ENCODE data around the gene NCMAP.

The NCMAP gene

DNA sequence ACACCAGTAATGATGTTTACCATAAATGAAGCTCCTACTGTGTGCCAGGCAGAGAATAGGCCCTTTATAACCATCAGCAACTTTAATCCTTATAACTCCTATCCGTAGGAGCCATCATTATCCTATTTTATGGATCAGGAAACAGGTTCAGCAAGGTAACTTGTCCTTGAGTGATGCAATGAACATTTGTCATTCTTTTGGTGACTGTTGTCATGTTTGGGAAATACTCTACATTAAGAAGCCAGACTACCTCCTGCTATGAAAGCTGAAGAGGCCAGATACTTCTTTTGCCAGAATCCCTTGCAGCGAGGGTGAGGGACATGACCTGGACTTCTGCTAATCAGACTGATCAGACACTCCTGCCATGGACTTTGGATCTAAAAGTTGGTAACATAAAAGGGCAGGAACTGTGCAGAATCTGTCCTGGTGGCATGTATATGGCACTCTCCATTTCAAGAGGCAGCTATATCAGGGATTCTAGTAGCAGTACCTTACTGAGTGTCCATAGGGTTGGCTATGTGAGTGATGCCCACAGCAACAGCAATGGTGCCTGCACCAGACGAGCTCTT lies 54.1 kb downstream of the NCMAP start:
- TF ChIP-seq, protein P1, sequence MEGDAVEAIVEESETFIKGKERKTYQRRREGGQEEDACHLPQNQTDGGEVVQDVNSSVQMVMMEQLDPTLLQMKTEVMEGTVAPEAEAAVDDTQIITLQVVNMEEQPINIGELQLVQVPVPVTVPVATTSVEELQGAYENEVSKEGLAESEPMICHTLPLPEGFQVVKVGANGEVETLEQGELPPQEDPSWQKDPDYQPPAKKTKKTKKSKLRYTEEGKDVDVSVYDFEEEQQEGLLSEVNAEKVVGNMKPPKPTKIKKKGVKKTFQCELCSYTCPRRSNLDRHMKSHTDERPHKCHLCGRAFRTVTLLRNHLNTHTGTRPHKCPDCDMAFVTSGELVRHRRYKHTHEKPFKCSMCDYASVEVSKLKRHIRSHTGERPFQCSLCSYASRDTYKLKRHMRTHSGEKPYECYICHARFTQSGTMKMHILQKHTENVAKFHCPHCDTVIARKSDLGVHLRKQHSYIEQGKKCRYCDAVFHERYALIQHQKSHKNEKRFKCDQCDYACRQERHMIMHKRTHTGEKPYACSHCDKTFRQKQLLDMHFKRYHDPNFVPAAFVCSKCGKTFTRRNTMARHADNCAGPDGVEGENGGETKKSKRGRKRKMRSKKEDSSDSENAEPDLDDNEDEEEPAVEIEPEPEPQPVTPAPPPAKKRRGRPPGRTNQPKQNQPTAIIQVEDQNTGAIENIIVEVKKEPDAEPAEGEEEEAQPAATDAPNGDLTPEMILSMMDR (conservative IDR thresholded peaks at IDR 0.05; ENCODE audit: control insufficient read depth, insufficient read depth, low read depth, low read length), result no peak
- no peak overlapping the region for H3K4me3 ChIP-seq (ENCODE audit: control insufficient read depth, low read depth, low read length)
- no peak for DNase-seq (ENCODE audit: low read depth)

DNA sequence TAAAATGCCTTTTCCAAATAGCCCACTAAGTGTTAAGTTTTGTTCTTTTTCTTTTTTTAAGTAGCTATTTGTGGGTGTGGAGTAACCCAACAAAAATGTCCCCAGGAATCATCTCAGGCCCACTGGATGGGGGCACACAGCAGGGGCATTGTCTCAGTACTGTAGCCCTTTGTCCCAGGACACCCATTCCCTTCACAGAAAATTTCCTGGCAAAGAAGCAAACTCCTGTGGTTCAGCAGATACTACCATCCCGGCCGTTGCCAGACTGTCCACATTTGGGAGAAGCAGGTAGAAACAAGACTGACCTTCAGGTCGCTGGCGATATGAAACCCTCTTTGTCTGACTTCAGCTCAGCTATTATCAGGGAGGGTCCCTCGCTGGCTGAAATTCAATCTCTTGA lies 63.5 kb downstream of the NCMAP start:
- H3K4me3 ChIP-seq (ENCODE audit: control insufficient read depth, low read depth, low read length), result no peak overlapping the region
- TF ChIP-seq, protein P1 (conservative IDR thresholded peaks at IDR 0.05; ENCODE audit: control insufficient read depth, insufficient read depth, low read depth, low read length), result no peak
- no peak for DNase-seq (ENCODE audit: low read depth)

DNA sequence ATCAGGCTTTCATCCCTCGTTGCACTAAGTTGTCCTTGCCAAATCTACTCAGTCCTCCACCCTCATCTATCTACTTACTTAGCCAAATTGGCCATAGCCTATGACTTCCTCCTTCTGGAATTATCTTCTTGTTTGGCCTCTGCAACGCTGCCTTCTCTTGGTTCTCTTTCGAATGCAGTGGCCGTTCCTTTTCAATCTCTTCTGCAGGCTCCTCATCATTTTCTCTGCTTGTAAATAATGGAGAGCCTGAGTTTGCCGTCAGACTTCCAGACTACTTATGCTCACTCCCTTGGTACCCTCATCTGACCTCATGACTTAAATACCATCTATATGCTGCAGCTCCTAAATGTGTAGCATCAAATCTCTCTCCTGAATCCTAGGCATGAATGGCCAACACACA lies 64.8 kb downstream of the NCMAP start:
- H3K4me3 ChIP-seq (ENCODE audit: control insufficient read depth, low read depth, low read length), result no peak overlapping the region
- TF ChIP-seq, protein P1 (conservative IDR thresholded peaks at IDR 0.05; ENCODE audit: control insufficient read depth, insufficient read depth, low read depth, low read length), result no peak
- DNase-seq (ENCODE audit: low read depth), result no peak

DNA sequence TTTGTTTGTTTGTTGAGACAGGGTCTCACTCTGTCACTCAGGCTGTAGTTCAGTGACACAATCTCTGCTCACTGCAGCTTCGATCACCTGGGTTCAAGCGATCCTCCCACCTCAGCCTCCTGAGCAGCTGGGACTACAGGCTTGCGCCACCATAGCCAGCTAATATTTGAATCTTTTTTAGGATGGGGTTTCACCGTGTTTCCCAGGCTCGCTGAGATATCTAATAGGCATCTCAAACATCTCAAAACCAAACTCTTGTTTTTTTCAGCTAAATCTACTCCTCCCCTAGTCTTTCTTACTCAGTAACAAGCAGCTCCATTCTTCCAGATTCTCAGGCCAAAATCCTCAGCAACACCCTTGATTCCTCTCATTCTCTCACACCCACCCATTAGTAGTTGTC lies 65.2 kb downstream of the NCMAP start:
- TF ChIP-seq, protein P1 (conservative IDR thresholded peaks at IDR 0.05; ENCODE audit: control insufficient read depth, insufficient read depth, low read depth, low read length), result no peak
- H3K4me3 ChIP-seq (ENCODE audit: control insufficient read depth, low read depth, low read length), result no peak overlapping the region
- DNase-seq (ENCODE audit: low read depth), result no peak

DNA sequence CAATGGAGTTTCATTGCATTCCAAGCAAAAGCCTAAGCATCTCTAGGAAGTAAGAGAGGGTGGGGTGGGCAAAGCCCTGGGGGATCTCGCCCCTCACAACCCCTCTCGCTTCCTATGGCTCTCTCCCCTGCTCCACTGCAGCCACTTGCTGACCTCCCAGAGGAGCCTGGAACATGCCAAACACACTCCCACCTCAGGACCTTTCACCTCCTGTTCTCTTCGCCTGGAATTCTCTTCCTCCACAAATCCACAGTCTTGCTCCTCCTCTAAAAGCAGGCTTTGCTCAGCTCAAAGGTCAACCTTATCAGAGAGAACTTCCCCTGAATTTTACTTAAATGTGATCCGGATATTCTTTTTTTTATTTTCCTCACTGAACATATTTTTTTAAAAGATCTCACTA lies 66.3 kb downstream of the NCMAP start:
- H3K4me3 ChIP-seq (ENCODE audit: control insufficient read depth, low read depth, low read length), result no peak overlapping the region
- TF ChIP-seq, protein P1 (conservative IDR thresholded peaks at IDR 0.05; ENCODE audit: control insufficient read depth, insufficient read depth, low read depth, low read length), result no peak
- no peak for DNase-seq (ENCODE audit: low read depth)

DNA sequence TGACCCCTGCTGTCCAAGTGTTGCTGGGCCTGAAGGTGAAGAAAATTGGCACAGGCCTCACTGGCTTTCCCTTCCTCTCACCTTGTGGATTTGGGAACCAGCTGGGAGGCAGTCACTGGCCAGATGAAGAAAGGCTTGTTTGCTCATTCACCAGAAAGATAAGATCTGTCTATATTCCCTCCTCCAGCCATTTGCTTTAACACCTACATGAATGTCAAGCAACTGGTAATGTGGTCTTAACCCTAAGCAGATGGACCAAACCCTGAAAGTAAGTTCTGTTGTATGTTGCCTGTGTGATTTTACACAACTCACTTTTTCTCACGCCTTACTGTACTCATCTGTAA lies 76.9 kb downstream of the NCMAP start:
- no peak for DNase-seq (ENCODE audit: low read depth)
- TF ChIP-seq, protein P1 (conservative IDR thresholded peaks at IDR 0.05; ENCODE audit: control insufficient read depth, insufficient read depth, low read depth, low read length), result no peak
- H3K4me3 ChIP-seq (ENCODE audit: control insufficient read depth, low read depth, low read length), result no peak overlapping the region

Data from fibroblast of mammary gland (primary cell).